HG02870 (cell line): ENCODE measurements around the gene DLK2.

Source experiments
- ATAC-seq: cut with Tn5 transposase; IDR thresholded peaks from one replicate; pipeline ENCODE4 v1.9.1; 2021; ENCODE audit warnings: mild to moderate bottlenecking, moderate library complexity; ENCODE audit not compliant: unreplicated experiment

The DLK2 gene

DNA sequence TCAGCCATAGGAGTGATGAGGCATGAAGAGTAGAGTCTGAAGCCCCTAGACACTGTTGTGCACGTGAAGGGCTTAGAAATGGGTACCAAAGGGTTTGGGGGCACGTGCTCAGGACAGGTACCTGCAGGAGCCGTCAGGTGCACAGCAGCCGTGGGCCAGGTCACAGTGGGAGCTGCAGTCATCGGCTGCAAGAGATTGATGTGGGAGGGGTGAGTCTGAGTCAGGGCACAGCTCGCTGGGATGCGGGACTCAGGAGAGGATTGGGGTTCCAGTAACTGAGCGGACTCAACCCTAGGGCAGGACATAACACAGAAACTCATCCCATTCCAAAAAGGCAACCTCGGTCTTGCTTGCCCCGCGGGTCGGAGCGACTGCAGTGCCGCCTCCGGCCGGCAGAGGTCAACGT lies 1.1 kb downstream of the DLK2 start:
- ATAC-seq, result peak; percentile 61

- ATAC-seq, result no peak
These were observed 1.5 kb downstream of the DLK2 start for GRCh38 chr6:43453831-43454230.

GRCh38 chr6:43452896-43453295 lies 2.5 kb downstream of the DLK2 start:
- ATAC-seq, result no peak

- no peak for ATAC-seq
These were observed 3.4 kb downstream of the DLK2 start for GRCh38 chr6:43451939-43452338.

- no peak for ATAC-seq
These were observed 4.0 kb downstream of the DLK2 start for GRCh38 chr6:43451348-43451747.

- no peak for ATAC-seq
These were observed 4.6 kb downstream of the DLK2 start for GRCh38 chr6:43450699-43451131.

GRCh38 chr6:43448916-43449315 lies 6.4 kb downstream of the DLK2 start:
- no peak for ATAC-seq

DNA sequence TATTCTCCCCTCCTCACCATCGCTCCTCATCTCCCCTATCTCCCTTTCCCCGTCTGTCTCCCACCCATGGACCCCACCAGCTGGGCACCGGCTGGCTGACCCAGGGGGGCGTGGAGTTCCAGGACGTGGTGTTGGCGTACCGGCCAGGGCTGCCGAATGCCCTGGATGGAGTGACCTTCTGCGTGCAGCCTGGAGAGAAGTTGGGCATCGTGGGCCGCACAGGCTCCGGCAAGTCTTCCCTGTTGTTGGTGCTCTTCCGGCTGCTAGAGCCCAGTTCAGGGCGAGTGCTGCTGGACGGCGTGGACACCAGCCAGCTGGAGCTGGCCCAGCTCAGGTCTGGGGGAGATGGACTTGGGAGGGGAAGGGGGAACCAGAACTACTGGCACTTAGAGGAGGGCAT lies 7.7 kb downstream of the DLK2 start:
- ATAC-seq, result no peak

DNA sequence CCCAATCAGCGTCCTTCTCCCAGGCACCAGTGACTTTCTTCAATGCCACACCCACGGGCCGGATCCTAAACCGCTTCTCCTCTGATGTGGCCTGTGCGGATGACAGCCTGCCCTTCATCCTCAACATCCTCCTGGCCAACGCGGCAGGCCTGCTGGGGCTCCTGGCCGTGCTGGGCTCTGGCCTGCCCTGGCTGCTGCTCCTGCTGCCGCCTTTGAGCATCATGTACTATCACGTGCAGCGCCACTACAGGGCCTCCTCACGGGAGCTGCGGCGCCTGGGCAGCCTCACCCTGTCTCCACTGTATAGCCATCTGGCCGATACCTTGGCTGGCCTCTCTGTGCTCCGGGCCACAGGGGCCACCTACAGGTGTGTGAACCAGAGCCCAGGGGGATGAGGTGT lies 9.8 kb downstream of the DLK2 start:
- ATAC-seq, result no peak

GRCh38 chr6:43444582-43444981 lies 10.8 kb downstream of the DLK2 start:
- no peak for ATAC-seq

- no peak for ATAC-seq
These were observed 11.3 kb downstream of the DLK2 start for GRCh38 chr6:43444036-43444435.

DNA sequence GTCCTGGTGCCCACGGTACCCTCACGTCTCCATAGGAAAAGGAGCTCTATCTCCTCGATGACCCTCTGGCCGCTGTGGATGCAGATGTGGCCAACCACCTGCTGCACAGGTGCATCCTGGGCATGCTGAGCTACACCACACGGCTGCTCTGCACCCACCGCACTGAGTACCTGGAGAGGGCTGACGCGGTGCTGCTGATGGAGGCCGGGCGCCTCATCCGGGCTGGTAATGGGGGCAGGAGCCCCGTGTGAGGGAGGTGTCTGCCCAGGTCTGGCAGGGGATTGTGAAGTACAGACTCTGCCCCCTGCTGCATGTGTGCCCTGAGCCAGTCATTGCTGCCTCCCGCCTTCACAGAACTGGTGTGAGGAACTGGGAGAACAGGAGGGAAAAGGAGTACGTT lies 12.4 kb downstream of the DLK2 start:
- no peak for ATAC-seq

GRCh38 chr6:43437700-43438099 lies 17.6 kb downstream of the DLK2 start:
- ATAC-seq, result no peak

DNA sequence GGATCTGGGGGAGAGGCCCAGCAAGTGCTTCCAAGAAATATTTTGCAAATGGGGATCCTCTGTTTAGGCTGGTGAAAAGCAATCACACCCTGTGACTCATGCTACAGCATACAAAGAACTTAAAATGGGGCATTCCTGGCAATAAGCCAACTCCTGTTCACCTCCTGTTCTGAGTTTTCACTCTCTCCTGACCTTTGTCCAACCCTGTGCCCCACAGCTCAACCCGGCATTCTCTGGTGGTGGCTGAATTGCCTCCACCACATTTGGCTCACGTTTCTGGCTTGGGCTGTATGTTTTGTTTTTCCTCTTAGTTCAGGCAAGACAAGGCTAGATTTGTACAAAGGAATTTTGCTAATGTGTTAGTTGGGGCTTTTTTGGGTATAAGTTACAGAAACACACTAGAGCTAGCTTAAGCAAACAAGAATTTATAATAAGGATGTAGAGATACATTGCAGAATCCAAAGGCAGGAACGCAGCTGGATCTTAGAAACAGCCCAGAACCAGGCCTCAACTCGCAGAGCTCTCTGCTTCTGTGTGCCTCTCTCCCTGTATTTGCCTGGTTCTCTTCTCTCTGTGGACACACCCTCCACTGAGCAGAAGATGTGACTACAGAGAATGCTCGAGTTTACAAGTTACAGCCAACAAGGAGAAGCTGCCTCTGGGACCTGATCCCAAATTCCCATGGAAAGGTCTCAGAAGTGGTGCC lies 18.6 kb downstream of the DLK2 start:
- no peak for ATAC-seq

GRCh38 chr6:43435682-43436437 lies 19.5 kb downstream of the DLK2 start:
- no peak for ATAC-seq

DNA sequence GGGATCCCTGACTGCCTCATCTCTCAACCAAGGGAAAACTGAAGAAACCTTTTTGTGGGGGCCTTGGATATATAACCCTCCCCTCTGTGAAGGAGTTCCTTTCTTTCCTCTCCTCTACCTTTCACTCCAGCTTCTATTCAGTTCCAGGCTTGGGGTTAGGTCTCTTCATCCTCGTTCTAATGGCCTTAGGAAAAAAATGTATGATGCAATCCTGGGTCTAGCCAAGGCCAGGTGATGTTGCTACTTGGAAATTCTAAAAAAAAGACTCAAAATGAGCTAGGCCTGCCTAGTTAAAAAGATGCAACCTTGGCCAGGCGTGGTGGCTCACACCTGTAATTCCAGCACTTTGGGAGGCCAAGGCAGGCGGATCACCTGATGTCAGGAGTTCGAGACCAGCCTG lies 20.4 kb downstream of the DLK2 start:
- no peak for ATAC-seq

- no peak for ATAC-seq
These were observed 21.1 kb downstream of the DLK2 start for GRCh38 chr6:43434001-43434840.

GRCh38 chr6:43433148-43433547 lies 22.2 kb downstream of the DLK2 start:
- no peak for ATAC-seq

GRCh38 chr6:43432009-43432945 lies 23.1 kb downstream of the DLK2 start:
- no peak for ATAC-seq

GRCh38 chr6:43428874-43429273 lies 26.5 kb downstream of the DLK2 start:
- ATAC-seq, result no peak
